Right atrium auricular region (tissue), 2 donors: ENCODE results near the gene ILDR2. TPM values are rescaled to one million over a fixed set of nuclear protein-coding genes. Genes with fewer than 3 reads are reported as not detected.
A peak's percentile ranks its signal among the peaks of the same experiment; 100 is the strongest.

Source experiments
- DNase-seq: peaks from one replicate; pipeline ENCODE4 v3.0.0-alpha.2; 2019; ENCODE audit warnings: low spot score
- H3K27ac ChIP-seq, 2 donors: fragments of 200-600 bp; sonication (generic); 1 replicate in 1 of 2; 2 replicates in 1 of 2; pipeline ENCODE4 v1.5.1; 2016 to 2019
- H3K27me3 ChIP-seq, 2 donors: fragments of 200-600 bp; sonication (generic); one replicate each; pipeline versions ENCODE4 v1.5.1 to v1.6.0; 2017 to 2019
- H3K36me3 ChIP-seq: fragments of 200-600 bp; sonication (generic); one replicate; pipeline ENCODE4 v1.5.1; 2016
- H3K4me1 ChIP-seq, 2 donors: fragments of 200-600 bp; sonication (generic); one replicate each; pipeline versions ENCODE4 v1.5.1 to v1.6.0; 2017 to 2019
- H3K4me3 ChIP-seq, 2 donors: fragments of 200-600 bp; sonication (generic); 1 replicate in 1 of 2; 2 replicates in 1 of 2; pipeline ENCODE4 v1.5.1; 2017 to 2019; ENCODE audit warnings: mild to moderate bottlenecking in 1 of 2, moderate library complexity in 1 of 2
- H3K9me3 ChIP-seq, 2 donors: fragments of 200-600 bp; sonication (generic); one replicate each; pipeline ENCODE4 v1.5.1; 2019
- total RNA-seq, 2 donors: library from RNA; depleted of rRNA; stranded (reverse); fragments of >200 nt; gene quantifications; one replicate each; pipeline ENCODE4 v1.1.0, GENCODE V29; 2016
- TF ChIP-seq, protein P1 (sequence below), 2 donors: fragments of 200-600 bp; sonication (generic); IDR thresholded peaks; one replicate each; pipeline ENCODE4 v1.5.1; 2019; ENCODE audit warnings: antibody characterized with exemption in 2 of 2

The ILDR2 gene
- total RNA-seq, 2 donors from 2014 or later: 7.3 to 23.2 TPM

DNA sequence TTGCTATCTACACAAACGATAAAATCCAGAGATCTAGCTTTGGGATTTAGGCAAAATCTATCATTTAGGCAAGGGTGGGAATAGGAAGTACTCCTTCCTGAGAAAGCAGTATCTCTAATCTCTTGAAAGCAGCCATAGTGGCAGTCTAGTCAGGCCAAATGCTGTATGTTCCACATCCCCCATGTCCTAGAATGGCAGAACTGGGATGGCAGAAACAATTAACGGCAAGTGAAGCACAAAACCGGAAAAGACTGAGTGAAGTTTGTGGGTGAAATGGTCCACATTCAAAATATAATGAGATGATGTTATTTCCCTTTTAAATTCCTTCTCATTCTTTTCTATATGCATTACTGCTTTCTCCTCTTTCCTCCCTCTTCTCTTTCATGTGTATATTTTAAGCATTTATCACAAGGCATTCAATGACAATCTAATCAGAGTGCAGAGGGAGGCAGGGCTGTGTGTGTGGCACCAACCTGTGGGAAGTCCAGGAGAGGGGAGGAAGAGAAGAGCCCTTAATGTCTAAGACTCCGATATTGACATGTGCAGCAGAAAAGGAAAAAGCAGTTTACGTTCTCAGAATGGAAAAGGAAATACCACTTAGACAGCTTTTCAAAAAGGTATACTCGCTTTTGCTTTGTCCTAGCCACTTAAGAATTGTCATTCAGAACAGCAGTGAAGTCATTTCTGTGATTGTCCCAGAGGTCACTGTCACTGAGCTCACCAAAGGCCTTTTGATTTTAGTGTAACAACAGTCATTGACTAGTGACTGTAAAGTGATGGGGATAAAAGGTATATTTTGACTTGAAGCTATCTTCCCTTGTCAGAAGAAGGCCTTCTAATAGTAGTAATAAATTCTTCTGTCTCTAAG is 57.0 kb downstream of the ILDR2 start:
- H3K4me3 ChIP-seq: no peak overlapping the region
- H3K36me3 ChIP-seq: no peaks in the 10 kb centered on the region
- H3K4me1 ChIP-seq: peaks cover 0 to 22% of the 10 kb centered on the region in 2 donors
- TF ChIP-seq, protein P1, sequence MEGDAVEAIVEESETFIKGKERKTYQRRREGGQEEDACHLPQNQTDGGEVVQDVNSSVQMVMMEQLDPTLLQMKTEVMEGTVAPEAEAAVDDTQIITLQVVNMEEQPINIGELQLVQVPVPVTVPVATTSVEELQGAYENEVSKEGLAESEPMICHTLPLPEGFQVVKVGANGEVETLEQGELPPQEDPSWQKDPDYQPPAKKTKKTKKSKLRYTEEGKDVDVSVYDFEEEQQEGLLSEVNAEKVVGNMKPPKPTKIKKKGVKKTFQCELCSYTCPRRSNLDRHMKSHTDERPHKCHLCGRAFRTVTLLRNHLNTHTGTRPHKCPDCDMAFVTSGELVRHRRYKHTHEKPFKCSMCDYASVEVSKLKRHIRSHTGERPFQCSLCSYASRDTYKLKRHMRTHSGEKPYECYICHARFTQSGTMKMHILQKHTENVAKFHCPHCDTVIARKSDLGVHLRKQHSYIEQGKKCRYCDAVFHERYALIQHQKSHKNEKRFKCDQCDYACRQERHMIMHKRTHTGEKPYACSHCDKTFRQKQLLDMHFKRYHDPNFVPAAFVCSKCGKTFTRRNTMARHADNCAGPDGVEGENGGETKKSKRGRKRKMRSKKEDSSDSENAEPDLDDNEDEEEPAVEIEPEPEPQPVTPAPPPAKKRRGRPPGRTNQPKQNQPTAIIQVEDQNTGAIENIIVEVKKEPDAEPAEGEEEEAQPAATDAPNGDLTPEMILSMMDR (IDR thresholded peaks at IDR 0.05): no peak
- H3K27me3 ChIP-seq: no peaks in the 10 kb centered on the region
- H3K27ac ChIP-seq: peak overlapping the region in 1 of 2 donors; percentile 32
- DNase-seq: no peak
- no peaks in the 10 kb centered on the region for H3K9me3 ChIP-seq

DNA sequence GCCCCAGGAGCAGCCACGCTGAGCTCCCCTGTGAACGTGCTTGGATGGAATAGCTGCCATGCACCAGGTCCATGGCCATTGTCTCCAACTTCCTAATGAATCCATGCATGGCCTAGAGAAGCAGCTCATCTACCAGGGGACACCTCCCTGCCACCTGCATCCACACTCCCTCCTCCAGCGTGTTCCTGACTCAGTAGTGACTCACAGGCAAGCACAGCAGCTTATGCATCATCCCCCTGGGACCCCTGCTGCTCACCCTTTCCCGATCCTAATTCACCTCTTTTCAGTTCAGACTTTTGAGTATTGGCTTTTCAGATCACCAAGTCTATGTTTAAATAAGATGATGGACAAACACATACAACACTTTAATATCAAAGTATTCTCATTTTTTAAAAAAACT is 59.4 kb downstream of the ILDR2 start:
- TF ChIP-seq, protein P1 (IDR thresholded peaks at IDR 0.05): no peak
- H3K4me3 ChIP-seq: no peak overlapping the region
- no peaks in the 10 kb centered on the region for H3K36me3 ChIP-seq
- H3K27ac ChIP-seq: no peak overlapping the region
- H3K4me1 ChIP-seq: peaks cover 0 to 13% of the 10 kb centered on the region in 2 donors
- peaks cover 0 to 9% of the 10 kb centered on the region in 2 donors for H3K9me3 ChIP-seq
- DNase-seq: no peak
- H3K27me3 ChIP-seq: no peaks in the 10 kb centered on the region

DNA sequence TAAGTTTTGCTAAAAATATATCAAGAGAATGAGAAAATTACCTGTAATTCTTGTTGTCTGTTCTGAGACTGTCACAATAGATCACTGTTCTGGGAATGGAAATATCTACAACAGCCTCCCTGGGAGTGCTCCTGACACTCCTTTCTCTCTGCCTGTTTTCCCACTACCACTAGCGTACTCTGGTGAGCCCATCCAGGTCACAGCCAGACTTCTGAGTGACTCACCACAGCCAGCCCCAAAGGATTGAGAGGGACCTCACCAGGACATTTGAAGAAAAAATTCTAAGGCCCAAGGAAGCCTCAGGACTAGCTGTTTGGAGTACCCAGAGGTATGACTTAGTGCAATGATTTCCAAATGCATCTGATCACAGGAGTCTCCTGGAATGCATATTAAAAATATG is 60.3 kb downstream of the ILDR2 start:
- Histone ChIP-seq H3K4me1 (peaks cover 0 to 8% of the 10 kb centered on the region in 2 donors), H3K4me3 (no peak overlapping the region), H3K9me3 (peaks cover 0 to 9% of the 10 kb centered on the region in 2 donors), H3K36me3 (no peaks in the 10 kb centered on the region), H3K27me3 (no peaks in the 10 kb centered on the region), H3K27ac (no peak overlapping the region)
- TF ChIP-seq, protein P1 (IDR thresholded peaks at IDR 0.05): no peak
- DNase-seq: no peak

DNA sequence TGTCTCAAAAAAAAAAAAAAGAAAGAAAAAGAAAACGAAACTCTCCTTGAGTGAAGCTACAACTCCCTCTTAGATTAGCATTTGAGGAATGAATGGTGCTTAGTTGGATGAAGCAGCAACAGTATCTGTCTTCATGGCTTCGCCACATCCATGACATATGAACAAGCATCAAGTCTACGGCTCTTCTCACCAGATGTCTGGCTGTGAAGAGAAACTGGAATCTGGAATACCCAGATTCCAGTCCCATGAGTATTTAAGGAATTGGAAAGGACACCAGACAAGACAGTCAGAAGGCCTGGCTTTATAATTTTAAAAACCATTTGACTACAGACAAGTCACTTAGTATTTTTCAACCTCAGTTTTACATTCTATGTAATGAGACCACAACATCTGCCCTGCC is 61.2 kb downstream of the ILDR2 start:
- no peaks in the 10 kb centered on the region for H3K27me3 ChIP-seq
- no peak overlapping the region for H3K27ac ChIP-seq
- H3K4me3 ChIP-seq: no peak overlapping the region
- no peak for DNase-seq
- H3K9me3 ChIP-seq: peaks cover 0 to 9% of the 10 kb centered on the region in 2 donors
- no peaks in the 10 kb centered on the region for H3K36me3 ChIP-seq
- peaks cover 0 to 8% of the 10 kb centered on the region in 2 donors for H3K4me1 ChIP-seq
- TF ChIP-seq, protein P1 (IDR thresholded peaks at IDR 0.05): no peak

DNA sequence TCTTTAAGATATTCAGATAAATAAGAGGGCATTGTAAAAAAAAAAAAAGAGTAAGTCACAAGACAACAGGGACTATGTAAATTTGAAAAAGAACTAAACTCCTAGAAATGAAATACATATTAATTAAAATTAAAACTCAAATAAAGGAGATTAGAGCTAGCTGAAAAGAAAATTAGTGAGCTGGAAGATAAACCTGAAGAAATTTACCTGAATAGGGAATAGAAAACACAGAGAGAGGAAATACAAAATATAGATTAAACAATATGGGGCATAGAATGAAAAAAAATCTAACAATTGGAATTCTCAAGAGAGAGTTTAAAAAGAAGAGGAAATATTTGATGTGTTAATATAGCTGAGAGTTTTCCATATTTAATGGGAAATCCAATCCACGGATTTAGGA is 63.7 kb downstream of the ILDR2 start:
- Histone ChIP-seq H3K9me3 (peaks cover 0 to 9% of the 10 kb centered on the region in 2 donors), H3K4me1 (no peaks in the 10 kb centered on the region), H3K4me3 (no peak overlapping the region), H3K27ac (no peak overlapping the region), H3K36me3 (no peaks in the 10 kb centered on the region), H3K27me3 (no peaks in the 10 kb centered on the region)
- TF ChIP-seq, protein P1 (IDR thresholded peaks at IDR 0.05): no peak
- DNase-seq: no peak
